HG03460 (cell line): Measurements from ENCODE around the gene PAQR5.
"Not testable (repeated sequence)": the region's sequence is repeated elsewhere in the genome, so short reads cannot be mapped to it uniquely, and the experiment has no call there.

ENCODE experiments used
- ATAC-seq: cut with Tn5 transposase; IDR thresholded peaks from one replicate; pipeline ENCODE4 v1.9.1; 2021; ENCODE audit not compliant: unreplicated experiment

The PAQR5 gene

DNA sequence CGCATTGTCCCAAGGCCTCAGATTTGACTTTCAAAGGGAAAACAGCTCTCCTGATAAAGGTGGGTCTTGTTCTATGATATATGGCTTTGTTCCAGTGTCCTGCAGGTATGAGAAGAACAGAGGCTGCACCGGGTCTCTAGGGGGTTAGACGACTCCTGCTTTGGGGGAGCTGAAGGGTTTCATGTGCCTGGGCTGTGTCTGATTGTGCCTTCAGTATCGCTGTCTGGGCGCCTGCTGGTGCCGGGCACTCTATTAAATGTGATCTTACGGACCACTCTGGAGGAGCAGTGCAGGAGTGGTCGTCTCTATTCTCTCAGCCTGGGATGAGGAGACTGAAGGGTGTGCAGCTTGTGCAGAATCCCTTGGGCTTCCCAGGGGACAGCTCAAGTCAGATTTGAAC lies 16.0 kb downstream of the PAQR5 start:
- no peak for ATAC-seq

DNA sequence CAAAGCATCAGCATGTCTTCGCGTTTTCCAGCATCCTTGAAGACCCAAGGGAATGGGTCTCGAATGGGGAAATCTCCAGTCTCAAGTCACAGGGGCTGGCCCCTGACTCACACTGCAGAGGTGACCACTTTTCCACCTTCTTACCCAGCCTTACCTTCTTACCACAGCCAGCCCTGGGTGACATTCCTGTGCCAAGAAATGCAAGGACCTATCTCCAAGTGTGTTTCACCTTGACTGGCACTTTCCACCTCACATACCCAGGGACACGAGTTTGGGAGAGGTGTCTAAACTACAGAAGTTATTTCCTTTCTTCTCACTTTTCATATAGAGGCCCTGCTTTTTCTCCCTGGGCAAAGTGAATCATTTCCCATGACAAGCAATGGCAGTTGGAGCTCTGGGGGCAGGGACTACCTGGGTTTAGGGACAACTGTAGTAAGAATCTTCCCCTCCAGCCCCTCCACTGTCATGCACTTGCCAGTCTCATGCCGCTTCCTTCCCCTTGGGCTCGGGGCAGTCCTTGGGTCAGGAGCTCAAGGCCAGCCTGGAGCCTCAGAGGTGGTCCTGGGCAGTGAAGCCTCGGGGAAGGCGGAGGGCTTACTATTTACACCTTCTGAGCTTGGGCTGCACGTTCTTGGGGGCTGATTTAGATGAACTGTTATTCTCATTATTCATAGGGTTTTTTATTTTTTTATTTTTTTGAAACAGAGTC lies 16.8 kb downstream of the PAQR5 start:
- ATAC-seq, result no peak

DNA sequence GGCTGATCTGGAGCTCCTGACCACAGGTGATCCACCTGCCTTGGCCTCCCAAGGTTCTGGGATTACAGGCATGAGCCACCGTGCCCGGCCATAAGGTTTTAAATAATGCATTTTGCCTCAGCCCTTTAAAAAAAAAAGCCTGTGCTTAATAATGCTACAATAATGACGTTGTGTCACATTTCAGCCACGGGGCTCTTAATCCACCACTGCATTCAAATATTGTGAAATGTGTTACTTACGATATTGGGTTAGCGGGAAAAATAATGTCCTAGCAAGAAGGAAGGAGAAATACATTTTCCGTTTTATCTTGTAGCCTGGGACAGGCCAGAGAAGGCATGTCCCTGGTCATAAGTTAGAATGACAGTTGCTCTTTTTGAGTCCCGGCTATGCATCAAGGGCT lies 17.6 kb downstream of the PAQR5 start:
- no peak for ATAC-seq

DNA sequence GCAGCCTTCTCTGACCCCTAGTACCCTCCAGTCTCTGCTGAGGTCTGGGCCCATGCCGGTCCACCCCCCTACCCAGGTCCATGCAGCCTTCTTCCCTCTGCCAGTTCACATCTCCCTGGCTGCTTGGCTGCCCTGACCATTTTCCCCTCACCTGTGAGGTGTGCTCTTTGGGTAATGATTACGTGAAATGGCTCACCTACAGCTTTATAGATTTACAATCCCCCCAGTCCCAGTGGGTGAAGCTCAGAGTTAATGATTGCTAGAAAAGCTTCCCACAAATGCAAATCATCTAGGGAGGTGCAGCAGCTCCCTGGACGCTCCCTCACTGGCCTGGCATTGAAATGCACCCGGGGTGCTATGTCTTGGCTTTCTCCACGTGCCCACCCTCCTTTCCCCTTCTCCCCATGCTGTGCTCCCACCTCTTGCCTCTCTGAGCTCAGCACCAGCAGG lies 18.7 kb downstream of the PAQR5 start:
- no peak for ATAC-seq

DNA sequence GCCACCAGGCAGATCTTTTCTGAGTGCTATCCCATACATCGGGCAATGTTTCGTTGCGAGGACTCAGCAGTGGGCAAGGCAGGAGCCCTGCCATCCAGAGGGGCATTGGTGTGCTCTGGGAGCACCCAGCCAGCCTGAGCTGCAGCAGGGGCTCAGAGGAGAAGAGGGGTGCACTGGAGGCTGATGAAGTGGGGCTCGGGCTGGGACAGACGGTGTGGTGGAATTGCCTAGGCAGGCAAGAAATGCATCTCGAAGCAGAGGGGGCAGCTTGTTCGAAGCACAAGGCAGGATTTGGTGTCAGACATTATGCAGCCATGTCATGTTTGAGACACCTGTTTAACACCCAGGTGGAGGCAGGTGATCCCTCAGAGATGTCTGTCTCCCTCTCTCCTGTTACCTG lies 19.3 kb downstream of the PAQR5 start:
- ATAC-seq, result no peak

DNA sequence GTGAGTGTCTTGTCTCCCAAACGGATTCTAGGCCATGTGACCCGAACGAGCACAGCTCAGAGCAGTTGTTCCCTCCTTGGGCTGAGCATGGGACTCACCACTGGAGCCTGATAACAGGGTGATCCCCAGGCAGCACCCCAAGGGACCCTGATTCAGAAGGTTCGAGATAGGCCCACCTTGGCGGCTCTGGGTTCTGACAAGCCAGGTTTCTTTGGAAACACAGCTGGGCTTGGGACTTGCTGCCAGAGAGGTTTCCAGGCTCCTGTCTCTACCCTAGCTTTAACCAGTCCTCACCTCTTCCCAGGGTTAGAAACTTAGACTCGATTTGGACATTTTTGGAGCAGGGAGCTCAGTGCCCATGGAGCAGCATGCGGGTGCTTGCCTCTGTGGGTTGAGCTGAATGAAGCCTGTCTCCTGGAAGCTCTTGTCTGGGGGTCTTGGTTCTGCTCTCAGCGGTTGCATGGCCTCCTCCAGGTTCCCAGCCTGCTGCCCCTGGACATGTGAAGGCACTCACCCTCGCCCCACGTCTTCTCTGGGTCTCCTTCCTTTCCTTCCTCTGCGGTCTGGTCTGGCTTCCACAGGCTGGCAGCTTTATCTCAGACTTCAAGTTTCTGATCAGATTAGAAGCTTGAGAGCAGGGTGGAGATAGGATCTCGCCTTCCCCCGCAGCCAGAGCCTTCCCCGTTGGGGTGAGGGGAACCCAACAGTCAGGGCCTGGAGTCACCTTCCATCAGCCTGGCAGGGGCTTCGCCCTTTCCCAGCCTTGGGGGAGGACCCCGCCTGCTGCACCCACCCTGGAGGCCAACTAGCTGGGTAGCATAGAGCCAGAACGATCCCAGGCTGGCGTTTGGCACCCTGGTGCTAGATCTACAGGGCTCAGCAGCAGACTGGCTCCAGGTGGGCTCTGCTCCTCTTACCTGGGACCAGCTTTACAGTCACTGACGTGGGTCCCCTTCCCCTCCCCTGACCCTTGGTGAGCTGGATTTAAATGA lies 21.0 kb downstream of the PAQR5 start:
- no peak for ATAC-seq

DNA sequence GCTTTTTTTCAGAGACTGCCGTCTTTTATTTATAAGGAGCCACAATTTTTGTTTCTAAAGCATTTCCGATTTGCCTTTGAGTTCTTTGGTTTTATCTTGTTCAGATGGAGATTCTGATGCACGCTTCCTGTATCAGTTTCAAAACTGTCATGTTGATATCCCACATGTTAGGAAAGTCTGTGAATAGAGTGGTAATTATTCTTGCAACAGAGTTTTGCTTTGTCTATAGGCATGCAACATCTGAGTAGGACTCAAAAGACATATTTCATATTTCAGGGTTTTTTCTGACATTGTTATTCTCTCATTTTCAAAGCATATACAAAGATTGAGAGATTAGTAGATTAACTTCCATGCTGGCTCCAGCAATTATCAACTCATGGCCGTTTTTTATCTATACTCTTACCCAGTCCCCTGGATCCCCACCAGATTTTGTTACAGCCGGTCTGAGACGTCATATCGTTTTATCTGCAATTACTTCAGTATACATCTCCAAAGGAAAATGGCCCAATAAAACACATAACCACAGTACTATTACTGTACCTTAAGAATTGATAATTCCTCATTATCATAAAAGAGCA lies 22.4 kb downstream of the PAQR5 start:
- no peak for ATAC-seq

DNA sequence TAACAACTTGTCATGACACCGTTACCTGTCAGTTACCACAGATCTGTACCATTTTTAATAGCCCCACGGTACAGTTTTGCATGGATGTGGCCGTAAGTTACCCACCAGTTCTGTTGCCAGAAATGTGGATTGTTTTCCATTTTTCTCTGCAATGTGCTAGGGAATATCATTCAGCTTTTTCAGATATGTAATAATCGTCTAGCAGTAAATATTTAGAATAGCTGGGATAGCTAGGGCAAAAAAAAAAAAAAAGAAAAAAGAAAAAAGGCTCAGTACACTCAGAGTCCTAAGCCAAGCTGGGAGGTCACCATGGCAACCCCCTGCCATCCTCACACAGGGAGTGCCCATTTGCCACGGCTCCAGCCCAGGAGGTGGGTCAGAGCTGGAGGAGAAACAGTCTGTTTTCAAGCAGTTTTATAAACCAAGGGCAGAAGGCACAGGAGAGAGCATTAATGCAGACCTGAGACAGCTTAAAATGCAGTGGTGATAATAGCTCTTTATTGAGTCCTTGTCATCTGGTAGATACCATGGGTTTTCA lies 25.2 kb downstream of the PAQR5 start:
- no peak for ATAC-seq

DNA sequence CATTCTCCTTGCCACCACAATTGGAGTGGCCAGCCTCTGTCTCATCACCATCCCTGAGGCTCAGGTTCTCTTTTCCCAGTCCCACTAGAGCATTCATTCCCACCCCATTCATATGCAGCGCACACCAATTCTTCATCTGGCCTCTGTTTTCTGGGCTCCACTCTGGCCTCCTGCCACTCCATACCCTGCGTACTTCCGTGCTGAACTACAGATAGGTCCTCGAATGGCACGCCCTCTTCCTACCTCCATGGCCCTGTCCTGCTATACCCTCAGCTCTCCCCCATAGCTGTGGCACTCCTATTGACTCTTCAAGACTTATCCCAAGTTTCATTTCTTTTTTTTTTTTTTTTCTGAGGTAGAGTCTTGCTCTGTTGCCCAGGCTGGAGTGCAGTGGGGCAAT lies 25.9 kb downstream of the PAQR5 start:
- no peak for ATAC-seq

DNA sequence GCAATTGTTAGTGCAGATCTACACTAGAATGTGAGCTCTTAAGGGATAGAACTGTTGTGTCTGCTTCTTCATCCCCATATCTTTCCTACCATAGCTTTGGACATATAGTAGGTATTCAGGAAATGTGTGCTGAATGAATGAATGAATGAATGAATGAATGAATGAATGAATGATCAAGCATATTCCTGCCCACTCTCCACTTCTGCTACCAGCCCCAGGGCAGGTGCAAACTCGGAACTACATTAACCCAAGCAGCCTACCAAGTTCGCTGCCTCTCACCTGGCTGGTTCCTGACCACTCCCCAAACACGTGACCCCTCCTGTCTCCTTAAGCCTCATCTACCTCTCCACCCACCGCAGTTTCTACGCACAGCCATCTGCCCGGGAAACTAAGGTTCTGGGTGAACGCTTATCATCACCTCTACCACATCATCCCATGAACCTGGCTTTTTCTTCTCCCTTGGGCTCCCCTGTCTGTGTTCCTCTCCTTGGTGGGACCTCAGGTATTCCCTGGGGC lies 26.8 kb downstream of the PAQR5 start:
- ATAC-seq, result no peak

DNA sequence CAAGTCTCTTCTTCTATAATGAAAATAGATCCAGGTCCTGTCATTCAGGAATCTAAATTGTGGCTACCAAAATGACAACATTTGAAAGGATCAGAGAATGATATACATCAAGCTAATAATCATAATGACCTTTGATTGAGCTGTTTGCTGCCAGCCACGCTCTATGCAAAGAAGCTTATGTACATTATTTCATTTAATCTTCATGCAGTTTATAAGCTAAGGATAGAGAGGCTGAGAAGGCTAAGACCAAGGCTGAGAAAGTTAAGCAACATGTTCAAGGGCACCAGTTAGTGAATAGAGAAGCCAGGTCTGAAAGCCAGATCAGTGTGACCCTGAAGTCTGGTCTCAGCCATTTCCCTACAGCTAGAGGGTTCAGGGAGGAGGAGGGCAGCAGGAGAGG lies 29.4 kb downstream of the PAQR5 start:
- ATAC-seq, result no peak

DNA sequence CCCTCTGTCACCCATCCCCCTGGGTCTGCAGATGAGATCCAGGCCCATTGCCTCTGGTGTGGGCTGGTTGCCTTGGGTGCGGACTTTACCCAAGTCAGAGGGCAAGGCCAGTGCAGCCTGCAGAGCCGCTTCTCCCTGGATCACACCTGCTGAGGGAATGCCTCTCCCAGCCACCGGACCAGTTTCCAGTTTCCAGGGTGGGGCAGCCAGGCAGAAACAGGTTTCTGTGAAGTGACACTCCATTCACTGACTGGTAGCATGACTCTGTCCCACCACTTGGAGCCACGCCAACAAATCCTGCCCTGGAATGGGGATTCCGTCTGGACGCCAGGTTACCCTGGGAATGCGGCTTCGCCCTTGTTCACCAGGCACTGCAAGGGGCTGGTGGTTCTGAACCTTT lies 30.0 kb downstream of the PAQR5 start:
- no peak for ATAC-seq

DNA sequence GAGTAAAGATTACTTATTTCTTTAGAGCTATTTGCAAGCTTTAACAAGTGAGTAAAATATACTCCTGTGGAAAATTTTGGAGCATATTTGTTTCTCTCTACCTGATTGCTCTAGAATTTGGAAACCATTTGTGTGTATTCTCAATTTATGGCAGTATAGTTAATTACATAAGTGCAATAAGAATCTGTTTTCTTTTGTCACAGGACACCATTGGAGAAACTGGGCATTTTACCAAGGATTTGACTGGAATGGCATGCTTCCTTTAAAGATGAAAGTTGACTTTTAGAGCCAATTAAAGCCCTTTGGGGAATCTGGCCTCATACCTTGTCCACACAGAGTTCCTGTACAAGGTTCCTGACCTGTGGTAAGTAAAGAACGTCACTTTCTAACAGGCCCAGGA lies 38.4 kb downstream of the PAQR5 start:
- ATAC-seq, result no peak

DNA sequence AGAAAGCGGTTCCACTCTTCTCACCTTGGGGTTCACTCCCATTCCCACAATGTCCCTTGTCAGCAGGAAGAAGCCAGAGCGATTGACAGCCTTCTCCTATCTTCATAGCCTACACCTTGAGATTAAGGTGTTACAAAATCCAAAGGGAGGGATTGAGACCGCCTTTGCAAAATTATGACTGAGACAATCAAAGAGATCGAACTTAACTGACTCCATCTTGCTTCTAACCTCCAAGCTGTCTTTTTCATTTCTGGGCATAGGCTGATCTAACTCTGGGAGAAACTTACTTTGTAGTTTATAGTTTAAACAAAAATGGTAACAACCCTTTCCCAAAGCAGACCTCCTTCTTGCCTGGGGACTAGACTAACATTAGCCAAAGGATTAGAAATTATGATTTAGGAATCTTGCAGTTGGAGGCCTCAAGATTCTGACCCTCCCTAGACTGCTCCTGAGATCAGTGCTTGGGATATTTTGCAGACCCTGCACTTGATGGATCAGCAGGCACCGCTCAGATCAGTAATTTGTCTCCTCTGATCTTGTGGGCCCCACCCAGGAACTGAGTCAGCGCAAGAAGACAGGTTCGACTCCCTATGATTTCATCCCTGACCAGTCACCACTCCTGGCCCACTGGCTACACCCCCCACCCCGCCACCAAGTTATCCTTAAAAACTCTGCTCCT lies 40.0 kb downstream of the PAQR5 start:
- ATAC-seq, result no peak

DNA sequence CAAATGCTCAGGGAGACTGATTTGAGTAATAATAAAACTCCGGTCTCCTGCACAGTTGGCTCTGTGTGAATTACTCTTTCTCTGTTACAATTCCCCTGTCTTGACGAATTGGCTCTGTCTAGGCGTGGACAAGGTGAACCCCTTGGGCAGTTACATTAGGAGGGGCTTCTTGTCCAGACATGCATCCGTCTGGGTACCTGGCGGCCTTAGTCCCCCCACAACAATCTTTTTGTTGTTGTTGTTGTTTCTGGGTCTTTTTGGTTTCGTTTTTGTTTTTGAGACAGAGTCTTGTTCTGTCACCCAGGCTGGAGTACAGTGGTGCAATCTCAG lies 40.5 kb downstream of the PAQR5 start:
- not testable (repeated sequence) for ATAC-seq

DNA sequence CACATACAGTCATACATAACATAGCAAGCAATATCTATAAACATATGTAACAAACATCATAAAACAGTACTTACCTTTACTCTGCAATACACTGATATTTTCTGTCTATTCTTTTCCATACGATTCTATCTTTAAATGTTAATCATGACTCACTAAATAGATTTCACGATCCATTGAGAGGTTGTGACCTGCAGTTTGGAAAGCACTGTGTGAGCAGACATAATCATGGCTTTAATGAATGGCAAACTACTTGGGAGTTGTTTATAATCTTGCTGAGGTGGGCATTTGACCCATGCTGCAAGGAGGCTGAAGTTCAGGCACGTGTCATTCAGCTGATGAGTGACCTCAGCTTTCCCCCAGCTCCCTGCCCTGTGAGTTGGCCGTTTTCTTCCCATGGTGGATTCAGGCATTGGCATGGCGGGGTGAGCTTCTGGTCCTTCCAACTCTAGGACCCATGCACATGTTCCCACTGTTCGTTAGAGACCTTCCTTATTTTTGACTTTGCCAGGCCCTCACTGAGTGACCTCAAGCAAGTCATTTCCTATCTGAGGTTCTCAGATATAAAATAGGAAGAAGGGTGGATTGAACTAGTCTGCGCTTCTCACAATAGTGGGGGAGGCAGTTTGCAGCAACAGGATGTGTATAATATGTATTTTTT lies 41.7 kb downstream of the PAQR5 start:
- no peak for ATAC-seq

DNA sequence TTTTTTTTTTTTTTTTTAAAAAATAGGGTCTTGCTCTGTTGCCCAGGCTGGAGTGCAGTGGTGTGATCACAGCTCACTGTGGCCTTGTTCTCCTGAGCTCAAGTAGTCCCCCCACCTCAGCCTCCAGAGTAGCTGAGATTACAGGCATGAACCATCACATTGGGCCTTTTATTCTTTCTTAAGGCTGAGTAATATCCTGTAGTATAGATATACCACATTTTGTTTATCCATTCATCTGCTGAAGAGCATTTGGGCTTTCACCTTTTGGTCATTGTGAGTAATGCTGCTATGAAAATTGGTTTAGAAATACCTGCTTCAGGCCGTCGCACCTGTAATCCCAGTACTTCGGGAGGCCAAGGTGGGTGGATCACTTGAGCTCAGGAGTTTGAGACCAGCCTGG lies 42.6 kb downstream of the PAQR5 start:
- no peak for ATAC-seq

DNA sequence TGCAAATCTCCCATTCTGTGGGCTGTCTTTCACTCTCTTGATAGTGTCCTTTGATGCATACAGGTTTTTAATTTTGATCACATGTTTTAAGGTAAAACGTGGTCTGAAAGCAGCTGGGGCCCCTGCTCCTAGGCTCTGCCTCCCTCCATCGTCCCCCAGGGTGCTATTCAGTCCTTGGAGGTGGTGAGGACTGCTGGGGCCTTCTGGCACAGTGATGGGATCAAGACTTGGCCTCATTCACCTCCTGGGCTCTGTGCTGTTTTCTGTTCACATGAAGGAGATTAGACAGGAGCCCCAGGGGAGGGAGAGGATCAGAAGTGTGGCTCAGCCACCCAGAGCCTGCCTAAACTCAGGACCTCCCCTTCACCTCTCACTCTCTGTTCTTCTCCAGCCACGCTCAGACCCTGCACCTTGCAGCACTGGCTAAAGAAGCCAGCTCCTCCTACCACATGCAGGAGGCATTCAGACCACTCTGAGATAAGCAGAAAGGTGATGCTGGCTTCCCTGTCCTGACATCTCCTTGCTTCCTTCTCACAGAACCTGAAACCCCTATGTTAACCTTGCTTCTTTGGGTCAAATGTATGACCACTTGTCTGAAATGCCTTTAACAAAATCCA lies 43.9 kb downstream of the PAQR5 start:
- ATAC-seq, result no peak

DNA sequence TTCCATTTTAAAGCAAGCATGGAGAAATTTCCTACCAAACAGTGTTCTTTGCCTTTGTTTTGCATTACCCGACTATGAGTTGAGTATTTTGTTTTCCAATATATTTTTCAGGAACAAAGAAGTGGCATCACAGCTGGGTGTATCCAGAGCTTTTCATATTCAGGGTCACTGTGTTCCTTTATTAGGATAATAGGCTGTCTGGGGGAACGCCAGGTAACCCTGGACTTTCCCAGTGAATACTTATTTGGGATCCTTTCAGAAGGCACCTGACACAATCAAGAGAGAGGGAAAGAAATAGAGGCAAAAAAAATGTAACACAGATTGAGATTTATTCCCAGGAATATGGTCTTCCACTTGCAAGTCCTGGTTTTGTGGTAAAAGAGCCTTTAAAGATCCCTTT lies 44.4 kb downstream of the PAQR5 start:
- ATAC-seq, result no peak

DNA sequence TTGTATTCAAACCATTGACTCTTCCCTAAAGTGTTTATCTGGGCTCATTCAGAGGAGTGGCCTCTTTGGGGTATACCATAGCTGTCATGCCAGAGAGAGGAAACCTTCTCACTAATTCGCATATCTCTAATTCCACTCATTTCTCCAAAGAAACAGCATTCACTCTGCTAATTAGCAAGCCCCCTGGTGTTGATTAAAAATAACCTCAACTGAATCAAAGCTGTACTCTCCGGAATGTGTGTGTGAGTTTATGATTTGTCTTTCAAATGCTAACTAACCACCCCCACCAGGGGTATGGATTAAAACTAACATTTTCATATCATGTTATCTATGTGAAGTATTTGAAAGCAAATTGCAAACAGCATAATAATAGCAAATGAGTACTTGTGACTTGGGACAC lies 45.5 kb downstream of the PAQR5 start:
- ATAC-seq, result no peak
